K562 (cell line): Measurements from ENCODE around the gene ARHGAP32. TPM values are rescaled to one million over a fixed set of nuclear protein-coding genes. Genes with fewer than 3 reads are reported as not detected.

ENCODE experiments used
- ATAC-seq: fragments of 200-7000 bp; cut with Tn5 transposase; 3 replicates; pipeline ENCODE4 v1.9.1; 2020; ENCODE audit warnings: moderate library complexity
- BruUV-seq: library from RNA; stranded (reverse); fragments of 400-500 nt; replicated peaks from 2 replicates; lab custom pipeline; 2021; lab: Mats Ljungman, UMichigan
- CTCF ChIA-PET: fragments of 300-600 bp; formaldehyde crosslinking; extraction: SDS; loops from one replicate; lab custom pipeline; 2021; ENCODE audit warnings: low intra/inter-chr PET ratio; lab: Yijun Ruan, JAX
- POLR2A ChIA-PET: fragments of 300-600, 350-650 bp; sonication (Branson Sonifier 250); formaldehyde crosslinking; extraction: SDS; loops from one replicate; lab custom pipeline; 2021; ENCODE audit warnings: antibody characterized with exemption, inconsistent platforms; lab: Yijun Ruan, JAX
- DNase-seq, 4 experiments: peaks; one replicate each; pipeline versions ENCODE4 v3.0.0 to v3.0.0-alpha.2; 2011 to 2018; ENCODE audit warnings: low spot score in 3 of 4, mixed read lengths in 3 of 4; ENCODE audit errors: extremely low read depth in 1 of 4
- FAIRE-seq: peaks from 2 replicates; lab custom pipeline; 2011; peaks lifted over from hg19 to GRCh38; lab: Jason Lieb, UNC
- H2AFZ ChIP-seq: 2 replicates; pipeline ENCODE4 v1.6.0; 2011; ENCODE audit warnings: low read depth, low read length, control low read depth, inconsistent platforms
- H3K27ac ChIP-seq: fragments of 200-600 bp; 3 replicates; pipeline ENCODE4 v1.8.0; 2011; ENCODE audit warnings: low read depth, mild to moderate bottlenecking, control low read depth, inconsistent platforms, low read length, moderate library complexity, mixed read lengths; ENCODE audit errors: extremely low read depth
- H3K27me3 ChIP-seq, 2 experiments: fragments of 300-600 bp in 1 of 2; 2 replicates in 1 of 2; 3 replicates in 1 of 2; pipeline versions ENCODE4 v1.6.0 to v1.8.0; 2011; ENCODE audit warnings: inconsistent platforms in 2 of 2, low read length in 2 of 2, mild to moderate bottlenecking in 1 of 2, mixed read lengths in 1 of 2, moderate library complexity in 1 of 2; ENCODE audit not compliant: control insufficient read depth in 2 of 2, insufficient read depth in 2 of 2
- H3K36me3 ChIP-seq: fragments of 300-600 bp; 3 replicates; pipeline ENCODE4 v1.8.0; 2011; ENCODE audit warnings: mild to moderate bottlenecking, low read length, inconsistent platforms; ENCODE audit not compliant: control insufficient read depth, insufficient read depth
- H3K4me1 ChIP-seq, 2 experiments: fragments of 200-600 bp in 1 of 2; replicated peaks in 1 of 2; 2 replicates in 1 of 2; 3 replicates in 1 of 2; pipeline versions ENCODE4 v1.5.1 to v1.8.0; 2011; ENCODE audit warnings: inconsistent platforms in 2 of 2, low read length in 2 of 2, mild to moderate bottlenecking in 1 of 2, mixed read lengths in 1 of 2, moderate library complexity in 1 of 2; ENCODE audit not compliant: control insufficient read depth in 2 of 2, insufficient read depth in 2 of 2
- H3K4me2 ChIP-seq: 2 replicates; pipeline ENCODE4 v1.6.1; 2011; ENCODE audit warnings: low read length, control low read depth, inconsistent platforms, mixed read lengths; ENCODE audit not compliant: insufficient read depth
- H3K4me3 ChIP-seq: fragments of 200-600 bp; sonication (generic), shearing (Covaris generic); 2 replicates; pipeline ENCODE4 v1.5.1; 2016; ENCODE audit warnings: control low read depth, inconsistent platforms
- H3K79me2 ChIP-seq: fragments of 200-600 bp; 3 replicates; pipeline ENCODE4 v1.8.0; 2011; ENCODE audit warnings: low read length, inconsistent platforms; ENCODE audit not compliant: control insufficient read depth, insufficient read depth
- H3K9ac ChIP-seq, 2 experiments: 2 replicates each; pipeline versions ENCODE4 v1.6.0 to v1.6.1; 2011; ENCODE audit warnings: low read depth in 2 of 2, low read length in 2 of 2, control low read depth in 1 of 2, inconsistent platforms in 1 of 2, mild to moderate bottlenecking in 1 of 2, mixed read lengths in 1 of 2; ENCODE audit not compliant: insufficient read depth in 1 of 2
- H3K9me1 ChIP-seq: one replicate; pipeline ENCODE4 v1.6.0; 2011; ENCODE audit warnings: inconsistent platforms, mild to moderate bottlenecking, low read length, moderate library complexity; ENCODE audit not compliant: control insufficient read depth, insufficient read depth
- H3K9me3 ChIP-seq: replicated peaks from 2 replicates; pipeline ENCODE4 v1.5.1; 2011; ENCODE audit warnings: low read depth, low read length, inconsistent platforms; ENCODE audit not compliant: control insufficient read depth, insufficient read depth
- H4K20me1 ChIP-seq: replicated peaks from 2 replicates; pipeline ENCODE4 v1.6.1; 2011; ENCODE audit warnings: low read length, inconsistent platforms, mixed read lengths; ENCODE audit not compliant: control insufficient read depth, insufficient read depth
- ATF7 ChIP-seq: fragments of 450-650 bp; IDR thresholded peaks from 2 replicates; pipeline ENCODE4 v1.7.1; 2014; ENCODE audit warnings: mild to moderate bottlenecking, moderate library complexity
- CBX8 ChIP-seq: fragments of 200-600 bp; sonication (generic); IDR thresholded peaks from 2 replicates; pipeline ENCODE4 v1.6.1; 2012; ENCODE audit warnings: borderline replicate concordance, mixed run types, low read depth, mild to moderate bottlenecking, moderate library complexity, mixed read lengths, low read length, control low read depth, inconsistent platforms; ENCODE audit not compliant: poor library complexity, severe bottlenecking; ENCODE audit errors: extremely low read depth
- CHD4 ChIP-seq: fragments of 200-600 bp; sonication (generic); IDR thresholded peaks from 3 replicates; pipeline ENCODE4 v1.6.1; 2012; ENCODE audit warnings: low read depth, mild to moderate bottlenecking, mixed read lengths, low read length, inconsistent platforms; ENCODE audit not compliant: insufficient read depth, insufficient replicate concordance, poor library complexity, severe bottlenecking
- GABPB1 ChIP-seq: sonication (generic); formaldehyde crosslinking; IDR thresholded peaks from 2 replicates; pipeline ENCODE4 v1.8.0; 2022; ENCODE audit warnings: mild to moderate bottlenecking, missing genetic modification reagents
- HLTF ChIP-seq: fragments of 450-650 bp; IDR thresholded peaks from 2 replicates; pipeline ENCODE4 v1.6.1; 2016
- HMGN3 ChIP-seq: IDR thresholded peaks from 2 replicates; pipeline ENCODE4 v1.6.1; 2011; ENCODE audit warnings: borderline replicate concordance, low read depth, mild to moderate bottlenecking, mixed read lengths, low read length; ENCODE audit not compliant: insufficient read length; ENCODE audit errors: extremely low read depth
- JUND ChIP-seq, 2 experiments: IDR thresholded peaks; 2 replicates in 1 of 2; 3 replicates in 1 of 2; pipeline ENCODE4 v1.6.1; 2011; ENCODE audit warnings: borderline replicate concordance in 2 of 2, low read depth in 2 of 2, low read length in 2 of 2, improper control_type of control experiment in 1 of 2, missing biosample characterization in 1 of 2, missing genetic modification characterization in 1 of 2, missing genetic modification reagents in 1 of 2
- NCOR1 ChIP-seq: fragments of 450-650 bp; IDR thresholded peaks from 2 replicates; pipeline ENCODE4 v1.6.1; 2016; ENCODE audit warnings: mild to moderate bottlenecking, moderate library complexity
- NR4A1 ChIP-seq, 2 experiments: fragments of 250-450 bp in 1 of 2; fragments of 450-650 bp in 1 of 2; sonication (Bioruptor Pico) in 1 of 2; IDR thresholded peaks; 2 replicates each; pipeline versions ENCODE4 v1.4.0 to v1.6.1; 2016 to 2020; ENCODE audit warnings: mild to moderate bottlenecking in 2 of 2, missing compliant biosample characterization in 1 of 2, missing genetic modification characterization in 1 of 2, moderate library complexity in 1 of 2
- RHOXF2B ChIP-seq: fragments of 250-450 bp; sonication (Bioruptor Pico); conservative IDR thresholded peaks from 2 replicates; pipeline ENCODE4 v1.5.1; 2021
- SUPT5H ChIP-seq: fragments of 450-650 bp; IDR thresholded peaks from 2 replicates; pipeline ENCODE4 v1.6.1; 2016
- TAF15 ChIP-seq: fragments of 200-400 bp; formaldehyde crosslinking; IDR thresholded peaks from 2 replicates; pipeline ENCODE4 v1.6.1; 2017; ENCODE audit warnings: mild to moderate bottlenecking, low read depth, low read length, moderate library complexity
- TEAD1 ChIP-seq, 2 experiments: fragments of 450-650 bp in 1 of 2; sonication (generic) in 1 of 2; formaldehyde crosslinking; IDR thresholded peaks; 2 replicates each; pipeline versions ENCODE4 v1.4.0 to v1.8.0; 2020 to 2022; ENCODE audit warnings: mild to moderate bottlenecking in 2 of 2, missing genetic modification reagents in 1 of 2
- ZNF146 ChIP-seq: IDR thresholded peaks from one replicate; pipeline ENCODE4 v1.6.1; 2018; ENCODE audit warnings: missing compliant biosample characterization; ENCODE audit not compliant: unreplicated experiment
- ZNF445 ChIP-seq: fragments of 250-450 bp; sonication (Bioruptor Pico); IDR thresholded peaks from 2 replicates; pipeline ENCODE4 v1.4.0; 2020; ENCODE audit warnings: low read depth, mild to moderate bottlenecking, moderate library complexity
- WGBS: fragments of 100-300 bp; shearing (Covaris generic); methylation state at CpG from one replicate; pipeline ENCODE4 v1.1.6; 2016; ENCODE audit warnings: low coverage, mixed read lengths; ENCODE audit not compliant: insufficient coverage; ENCODE audit errors: missing lambda C conversion rate; 5-methylcytosine and 5-hydroxymethylcytosine counted together
- in situ Hi-C: fragments of 300-500 bp; cut with MboI; formaldehyde crosslinking; loops from 4 replicates; pipeline ENCODE4 v1.15.0; 2018; ENCODE audit warnings: inconsistent platforms, mixed read lengths
- intact Hi-C: fragments of 100-400 bp; cut with micrococcal nuclease; formaldehyde crosslinking; loops from 2 replicates; pipeline ENCODE4 v1.14.2; 2022
- polyA plus RNA-seq, 8 experiments: library from polyadenylated mRNA; depleted of rRNA in 4 of 8; stranded (reverse) in 5 of 8; unstranded in 3 of 8; fragments of >200 nt; fragmentation: Nextera tagmentation in 2 of 8; fragmentation: Illumina TruSeq in 1 of 8; extraction: Ambion mirVana in 2 of 8; extraction: Trizol in 1 of 8; gene quantifications; 2 replicates each; pipeline versions ENCODE4 v1.2.1 to v1.2.3, GENCODE V29; 2011 to 2014; ENCODE audit warnings: inconsistent platforms in 1 of 8, missing spikeins in 1 of 8
- total RNA-seq, 7 experiments: library from RNA; depleted of rRNA in 6 of 7; stranded (reverse); fragments of >200 nt in 6 of 7; fragmentation: Illumina TruSeq in 2 of 7; extraction: Trizol in 2 of 7; gene quantifications; 2 replicates each; pipeline versions ENCODE4 v1.2.1 to v1.2.3, GENCODE V29; 2011 to 2021; ENCODE audit warnings: low replicate concordance in 1 of 7
- TF ChIP-seq, protein P1 (sequence below): sonication (generic); formaldehyde crosslinking; IDR thresholded peaks from 2 replicates; pipeline ENCODE4 v1.8.1; 2023; ENCODE audit warnings: mild to moderate bottlenecking, missing genetic modification reagents

The ARHGAP32 gene
- total and polyA plus RNA-seq, 9 of the 15 experiments (the other 6 are each of a cell fraction or from before 2014, with no cell fraction given) = 0.18 TPM; not detected in 8

DNA sequence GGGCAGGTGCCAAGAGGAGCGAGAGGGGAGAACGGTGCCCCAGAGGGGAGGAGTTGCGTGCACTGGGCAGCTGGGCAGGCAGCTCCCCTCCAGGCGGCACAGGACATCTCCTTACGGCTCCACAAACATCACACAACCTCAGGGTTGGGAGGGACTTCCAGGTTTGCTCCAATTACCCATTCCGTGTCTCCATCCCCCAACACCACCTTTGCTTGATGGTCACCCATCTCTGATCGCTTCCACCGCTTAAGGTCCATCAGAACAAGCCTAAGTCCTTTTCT, 235.0 kb downstream of the ARHGAP32 start:
- Histone ChIP-seq H4K20me1 (no peaks in the 10 kb centered on the region), H3K79me2 (no peaks in the 10 kb centered on the region), H3K4me1 (no peaks in the 10 kb centered on the region), H3K27ac (no peak overlapping the region)
- ATAC-seq (no peak), DNase-seq (no peak)
- intact Hi-C loops = loop anchor here (5.0 to 10.0 kb wide), 3 partner anchors 378 to 922 kb away; no protein-coding TSS in a partner anchor
- TF ChIP-seq ATF7 (no peak), HMGN3 (no peak), TAF15 (no peak), GABPB1 (CRISPR knock-in tag) (no peak), CHD4 (no peak), NR4A1 (CRISPR knock-in tag; IDR thresholded peaks at IDR 0.05) (no peak), NR4A1 (tag; IDR thresholded peaks at IDR 0.05) (no peak), NCOR1 (no peak), RHOXF2B (CRISPR knock-in tag) (no peak), ZNF146 (CRISPR knock-in tag) (no peak), JUND (IDR thresholded peaks at IDR 0.05; ENCODE audit: borderline replicate concordance, low read depth, low read length) (no peak), JUND (tag; IDR thresholded peaks at IDR 0.05; ENCODE audit: borderline replicate concordance, low read depth, low read length) (no peak), HLTF (no peak), ZNF445 (CRISPR knock-in tag) (no peak), TEAD1 (CRISPR knock-in tag; IDR thresholded peaks at IDR 0.05) (no peak), SUPT5H (no peak), CBX8 (no peak)
- TF ChIP-seq, protein P1, sequence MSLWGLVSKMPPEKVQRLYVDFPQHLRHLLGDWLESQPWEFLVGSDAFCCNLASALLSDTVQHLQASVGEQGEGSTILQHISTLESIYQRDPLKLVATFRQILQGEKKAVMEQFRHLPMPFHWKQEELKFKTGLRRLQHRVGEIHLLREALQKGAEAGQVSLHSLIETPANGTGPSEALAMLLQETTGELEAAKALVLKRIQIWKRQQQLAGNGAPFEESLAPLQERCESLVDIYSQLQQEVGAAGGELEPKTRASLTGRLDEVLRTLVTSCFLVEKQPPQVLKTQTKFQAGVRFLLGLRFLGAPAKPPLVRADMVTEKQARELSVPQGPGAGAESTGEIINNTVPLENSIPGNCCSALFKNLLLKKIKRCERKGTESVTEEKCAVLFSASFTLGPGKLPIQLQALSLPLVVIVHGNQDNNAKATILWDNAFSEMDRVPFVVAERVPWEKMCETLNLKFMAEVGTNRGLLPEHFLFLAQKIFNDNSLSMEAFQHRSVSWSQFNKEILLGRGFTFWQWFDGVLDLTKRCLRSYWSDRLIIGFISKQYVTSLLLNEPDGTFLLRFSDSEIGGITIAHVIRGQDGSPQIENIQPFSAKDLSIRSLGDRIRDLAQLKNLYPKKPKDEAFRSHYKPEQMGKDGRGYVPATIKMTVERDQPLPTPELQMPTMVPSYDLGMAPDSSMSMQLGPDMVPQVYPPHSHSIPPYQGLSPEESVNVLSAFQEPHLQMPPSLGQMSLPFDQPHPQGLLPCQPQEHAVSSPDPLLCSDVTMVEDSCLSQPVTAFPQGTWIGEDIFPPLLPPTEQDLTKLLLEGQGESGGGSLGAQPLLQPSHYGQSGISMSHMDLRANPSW (CRISPR knock-in tag) = no peak
- TF ChIP-seq, all 486 proteins: peak for 0
- H3K36me3 ChIP-seq = no peaks in the 10 kb centered on the region
- H2AFZ ChIP-seq = no peak overlapping the region
- in situ Hi-C loops = loop anchor here (5.0 kb wide), 1 partner anchor 80 kb away; no protein-coding TSS in a partner anchor
- WGBS = 4% methylated on average over 7 of the region's 8 CpGs
- H3K4me3 ChIP-seq = no peak overlapping the region
- H3K9me1 ChIP-seq = no peaks in the 10 kb centered on the region
- H3K9ac ChIP-seq = no peak overlapping the region
- ChIA-PET CTCF (interaction anchor here (0.6 to 2.6 kb wide), 5 partner anchors 73 to 1905 kb away, joined by 3 to 23 read pairs (median 3); no protein-coding TSS in a partner anchor), POLR2A (interaction anchor here (1.3 kb wide), 1 partner anchor 72 kb away, joined by 4 read pairs; no protein-coding TSS in a partner anchor)
- H3K4me2 ChIP-seq = no peak overlapping the region
- peaks cover 0 to 4% of the 10 kb centered on the region in 2 experiments; a peak in 2 of 5 replicates for H3K27me3 ChIP-seq
- FAIRE-seq = no peak
- BruUV-seq = no TSS peak
- no peaks in the 10 kb centered on the region for H3K9me3 ChIP-seq
